ENCODE results near the gene ZNF205.

DNA sequence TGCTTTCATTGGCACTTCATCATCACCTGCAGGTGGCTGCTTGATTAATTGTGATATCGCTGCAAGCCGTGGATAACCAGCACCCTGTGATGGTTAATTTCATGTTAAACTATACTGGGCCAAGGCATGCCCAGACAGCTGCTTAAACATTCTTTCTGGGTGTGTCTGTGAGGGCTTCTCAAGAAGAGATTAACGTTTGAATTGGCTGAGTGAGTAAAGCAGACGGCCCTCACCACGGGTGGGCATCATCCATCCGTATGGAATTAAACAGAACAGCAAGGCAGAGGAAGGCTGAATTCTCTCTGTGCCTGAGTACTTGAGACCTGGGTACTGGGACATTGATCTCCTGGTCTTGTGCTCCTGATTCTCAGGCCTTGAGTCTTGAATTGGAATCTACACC lies 15.4 kb downstream of the ZNF205 start:
- TF ChIP-seq, protein P1, sequence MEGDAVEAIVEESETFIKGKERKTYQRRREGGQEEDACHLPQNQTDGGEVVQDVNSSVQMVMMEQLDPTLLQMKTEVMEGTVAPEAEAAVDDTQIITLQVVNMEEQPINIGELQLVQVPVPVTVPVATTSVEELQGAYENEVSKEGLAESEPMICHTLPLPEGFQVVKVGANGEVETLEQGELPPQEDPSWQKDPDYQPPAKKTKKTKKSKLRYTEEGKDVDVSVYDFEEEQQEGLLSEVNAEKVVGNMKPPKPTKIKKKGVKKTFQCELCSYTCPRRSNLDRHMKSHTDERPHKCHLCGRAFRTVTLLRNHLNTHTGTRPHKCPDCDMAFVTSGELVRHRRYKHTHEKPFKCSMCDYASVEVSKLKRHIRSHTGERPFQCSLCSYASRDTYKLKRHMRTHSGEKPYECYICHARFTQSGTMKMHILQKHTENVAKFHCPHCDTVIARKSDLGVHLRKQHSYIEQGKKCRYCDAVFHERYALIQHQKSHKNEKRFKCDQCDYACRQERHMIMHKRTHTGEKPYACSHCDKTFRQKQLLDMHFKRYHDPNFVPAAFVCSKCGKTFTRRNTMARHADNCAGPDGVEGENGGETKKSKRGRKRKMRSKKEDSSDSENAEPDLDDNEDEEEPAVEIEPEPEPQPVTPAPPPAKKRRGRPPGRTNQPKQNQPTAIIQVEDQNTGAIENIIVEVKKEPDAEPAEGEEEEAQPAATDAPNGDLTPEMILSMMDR (conservative IDR thresholded peaks at IDR 0.05; ENCODE audit: low read depth in 2 of 2): no peak
- TF ChIP-seq EZH2 (IDR thresholded peaks at IDR 0.05; ENCODE audit: low read depth, unreplicated experiment) (no peak), CREB1 (CRISPR knock-in tag; IDR thresholded peaks at IDR 0.05; ENCODE audit: low read depth) (no peak), EZH2phosphoT487 (IDR thresholded peaks at IDR 0.05; ENCODE audit: unreplicated experiment) (no peak), JUNB (IDR thresholded peaks at IDR 0.05; ENCODE audit: unreplicated experiment) (no peak), POLR2AphosphoS5 (IDR thresholded peaks at IDR 0.05; ENCODE audit: low read depth) (no peak), NANOG (IDR thresholded peaks at IDR 0.05; ENCODE audit: borderline replicate concordance) (no peak)
- TF ChIP-seq, protein P2, sequence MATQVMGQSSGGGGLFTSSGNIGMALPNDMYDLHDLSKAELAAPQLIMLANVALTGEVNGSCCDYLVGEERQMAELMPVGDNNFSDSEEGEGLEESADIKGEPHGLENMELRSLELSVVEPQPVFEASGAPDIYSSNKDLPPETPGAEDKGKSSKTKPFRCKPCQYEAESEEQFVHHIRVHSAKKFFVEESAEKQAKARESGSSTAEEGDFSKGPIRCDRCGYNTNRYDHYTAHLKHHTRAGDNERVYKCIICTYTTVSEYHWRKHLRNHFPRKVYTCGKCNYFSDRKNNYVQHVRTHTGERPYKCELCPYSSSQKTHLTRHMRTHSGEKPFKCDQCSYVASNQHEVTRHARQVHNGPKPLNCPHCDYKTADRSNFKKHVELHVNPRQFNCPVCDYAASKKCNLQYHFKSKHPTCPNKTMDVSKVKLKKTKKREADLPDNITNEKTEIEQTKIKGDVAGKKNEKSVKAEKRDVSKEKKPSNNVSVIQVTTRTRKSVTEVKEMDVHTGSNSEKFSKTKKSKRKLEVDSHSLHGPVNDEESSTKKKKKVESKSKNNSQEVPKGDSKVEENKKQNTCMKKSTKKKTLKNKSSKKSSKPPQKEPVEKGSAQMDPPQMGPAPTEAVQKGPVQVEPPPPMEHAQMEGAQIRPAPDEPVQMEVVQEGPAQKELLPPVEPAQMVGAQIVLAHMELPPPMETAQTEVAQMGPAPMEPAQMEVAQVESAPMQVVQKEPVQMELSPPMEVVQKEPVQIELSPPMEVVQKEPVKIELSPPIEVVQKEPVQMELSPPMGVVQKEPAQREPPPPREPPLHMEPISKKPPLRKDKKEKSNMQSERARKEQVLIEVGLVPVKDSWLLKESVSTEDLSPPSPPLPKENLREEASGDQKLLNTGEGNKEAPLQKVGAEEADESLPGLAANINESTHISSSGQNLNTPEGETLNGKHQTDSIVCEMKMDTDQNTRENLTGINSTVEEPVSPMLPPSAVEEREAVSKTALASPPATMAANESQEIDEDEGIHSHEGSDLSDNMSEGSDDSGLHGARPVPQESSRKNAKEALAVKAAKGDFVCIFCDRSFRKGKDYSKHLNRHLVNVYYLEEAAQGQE (IDR thresholded peaks at IDR 0.05; ENCODE audit: unreplicated experiment): no peak
- TF ChIP-seq, protein P3, sequence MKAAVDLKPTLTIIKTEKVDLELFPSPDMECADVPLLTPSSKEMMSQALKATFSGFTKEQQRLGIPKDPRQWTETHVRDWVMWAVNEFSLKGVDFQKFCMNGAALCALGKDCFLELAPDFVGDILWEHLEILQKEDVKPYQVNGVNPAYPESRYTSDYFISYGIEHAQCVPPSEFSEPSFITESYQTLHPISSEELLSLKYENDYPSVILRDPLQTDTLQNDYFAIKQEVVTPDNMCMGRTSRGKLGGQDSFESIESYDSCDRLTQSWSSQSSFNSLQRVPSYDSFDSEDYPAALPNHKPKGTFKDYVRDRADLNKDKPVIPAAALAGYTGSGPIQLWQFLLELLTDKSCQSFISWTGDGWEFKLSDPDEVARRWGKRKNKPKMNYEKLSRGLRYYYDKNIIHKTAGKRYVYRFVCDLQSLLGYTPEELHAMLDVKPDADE (IDR thresholded peaks at IDR 0.05): no peak
- TF ChIP-seq, protein P4, sequence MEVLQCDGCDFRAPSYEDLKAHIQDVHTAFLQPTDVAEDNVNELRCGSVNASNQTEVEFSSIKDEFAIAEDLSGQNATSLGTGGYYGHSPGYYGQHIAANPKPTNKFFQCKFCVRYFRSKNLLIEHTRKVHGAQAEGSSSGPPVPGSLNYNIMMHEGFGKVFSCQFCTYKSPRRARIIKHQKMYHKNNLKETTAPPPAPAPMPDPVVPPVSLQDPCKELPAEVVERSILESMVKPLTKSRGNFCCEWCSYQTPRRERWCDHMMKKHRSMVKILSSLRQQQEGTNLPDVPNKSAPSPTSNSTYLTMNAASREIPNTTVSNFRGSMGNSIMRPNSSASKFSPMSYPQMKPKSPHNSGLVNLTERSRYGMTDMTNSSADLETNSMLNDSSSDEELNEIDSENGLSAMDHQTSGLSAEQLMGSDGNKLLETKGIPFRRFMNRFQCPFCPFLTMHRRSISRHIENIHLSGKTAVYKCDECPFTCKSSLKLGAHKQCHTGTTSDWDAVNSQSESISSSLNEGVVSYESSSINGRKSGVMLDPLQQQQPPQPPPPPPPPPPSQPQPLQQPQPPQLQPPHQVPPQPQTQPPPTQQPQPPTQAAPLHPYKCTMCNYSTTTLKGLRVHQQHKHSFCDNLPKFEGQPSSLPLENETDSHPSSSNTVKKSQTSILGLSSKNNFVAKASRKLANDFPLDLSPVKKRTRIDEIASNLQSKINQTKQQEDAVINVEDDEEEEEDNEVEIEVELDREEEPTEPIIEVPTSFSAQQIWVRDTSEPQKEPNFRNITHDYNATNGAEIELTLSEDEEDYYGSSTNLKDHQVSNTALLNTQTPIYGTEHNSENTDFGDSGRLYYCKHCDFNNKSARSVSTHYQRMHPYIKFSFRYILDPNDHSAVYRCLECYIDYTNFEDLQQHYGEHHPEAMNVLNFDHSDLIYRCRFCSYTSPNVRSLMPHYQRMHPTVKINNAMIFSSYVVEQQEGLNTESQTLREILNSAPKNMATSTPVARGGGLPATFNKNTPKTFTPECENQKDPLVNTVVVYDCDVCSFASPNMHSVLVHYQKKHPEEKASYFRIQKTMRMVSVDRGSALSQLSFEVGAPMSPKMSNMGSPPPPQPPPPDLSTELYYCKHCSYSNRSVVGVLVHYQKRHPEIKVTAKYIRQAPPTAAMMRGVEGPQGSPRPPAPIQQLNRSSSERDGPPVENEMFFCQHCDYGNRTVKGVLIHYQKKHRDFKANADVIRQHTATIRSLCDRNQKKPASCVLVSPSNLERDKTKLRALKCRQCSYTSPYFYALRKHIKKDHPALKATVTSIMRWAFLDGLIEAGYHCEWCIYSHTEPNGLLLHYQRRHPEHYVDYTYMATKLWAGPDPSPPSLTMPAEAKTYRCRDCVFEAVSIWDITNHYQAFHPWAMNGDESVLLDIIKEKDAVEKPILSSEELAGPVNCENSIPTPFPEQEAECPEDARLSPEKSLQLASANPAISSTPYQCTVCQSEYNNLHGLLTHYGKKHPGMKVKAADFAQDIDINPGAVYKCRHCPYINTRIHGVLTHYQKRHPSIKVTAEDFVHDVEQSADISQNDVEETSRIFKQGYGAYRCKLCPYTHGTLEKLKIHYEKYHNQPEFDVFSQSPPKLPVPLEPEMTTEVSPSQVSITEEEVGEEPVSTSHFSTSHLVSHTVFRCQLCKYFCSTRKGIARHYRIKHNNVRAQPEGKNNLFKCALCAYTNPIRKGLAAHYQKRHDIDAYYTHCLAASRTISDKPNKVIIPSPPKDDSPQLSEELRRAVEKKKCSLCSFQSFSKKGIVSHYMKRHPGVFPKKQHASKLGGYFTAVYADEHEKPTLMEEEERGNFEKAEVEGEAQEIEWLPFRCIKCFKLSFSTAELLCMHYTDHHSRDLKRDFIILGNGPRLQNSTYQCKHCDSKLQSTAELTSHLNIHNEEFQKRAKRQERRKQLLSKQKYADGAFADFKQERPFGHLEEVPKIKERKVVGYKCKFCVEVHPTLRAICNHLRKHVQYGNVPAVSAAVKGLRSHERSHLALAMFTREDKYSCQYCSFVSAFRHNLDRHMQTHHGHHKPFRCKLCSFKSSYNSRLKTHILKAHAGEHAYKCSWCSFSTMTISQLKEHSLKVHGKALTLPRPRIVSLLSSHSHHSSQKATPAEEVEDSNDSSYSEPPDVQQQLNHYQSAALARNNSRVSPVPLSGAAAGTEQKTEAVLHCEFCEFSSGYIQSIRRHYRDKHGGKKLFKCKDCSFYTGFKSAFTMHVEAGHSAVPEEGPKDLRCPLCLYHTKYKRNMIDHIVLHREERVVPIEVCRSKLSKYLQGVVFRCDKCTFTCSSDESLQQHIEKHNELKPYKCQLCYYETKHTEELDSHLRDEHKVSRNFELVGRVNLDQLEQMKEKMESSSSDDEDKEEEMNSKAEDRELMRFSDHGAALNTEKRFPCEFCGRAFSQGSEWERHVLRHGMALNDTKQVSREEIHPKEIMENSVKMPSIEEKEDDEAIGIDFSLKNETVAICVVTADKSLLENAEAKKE (CRISPR knock-in tag; IDR thresholded peaks at IDR 0.05): no peak
